H1 (cell line): ENCODE data around the gene MRFAP1.

ENCODE experiments used
- ASH2L ChIP-seq: fragments of 200-600, 300-600 bp; sonication (generic); IDR thresholded peaks from one replicate; pipeline ENCODE4 v1.7.1; 2017; ENCODE audit warnings: low read length
- CEBPB ChIP-seq: IDR thresholded peaks from 2 replicates; pipeline ENCODE4 v1.6.1; 2012; ENCODE audit warnings: low read depth, low read length
- CHD2 ChIP-seq: IDR thresholded peaks from 2 replicates; pipeline ENCODE4 v1.6.1; 2012; ENCODE audit warnings: low read length, improper control_type of control experiment
- CREB1 ChIP-seq: IDR thresholded peaks from 2 replicates; pipeline ENCODE4 v1.6.1; 2012; ENCODE audit warnings: inconsistent platforms
- CTBP2 ChIP-seq: IDR thresholded peaks from 2 replicates; pipeline ENCODE4 v1.7.0; 2011; ENCODE audit warnings: borderline replicate concordance, mild to moderate bottlenecking, moderate library complexity, mixed read lengths, low read length; ENCODE audit not compliant: insufficient read depth, insufficient read length
- CTCF ChIP-seq, 3 experiments: IDR thresholded peaks; 1 replicate in 2 of 3; 2 replicates in 1 of 3; pipeline versions ENCODE4 v1.5.1 to v1.6.1; 2011; ENCODE audit warnings: low read length in 3 of 3, mild to moderate bottlenecking in 3 of 3, inconsistent platforms in 2 of 3, low read depth in 1 of 3, moderate library complexity in 1 of 3; ENCODE audit not compliant: insufficient read depth in 1 of 3; ENCODE audit errors: control extremely low read depth in 1 of 3
- EZH2 ChIP-seq: fragments of 200-600 bp; sonication (generic); IDR thresholded peaks from 2 replicates; pipeline ENCODE4 v1.7.1; 2012; ENCODE audit warnings: low read depth, mild to moderate bottlenecking, moderate library complexity, low read length, inconsistent platforms; ENCODE audit not compliant: severe bottlenecking
- JUND ChIP-seq: IDR thresholded peaks from 2 replicates; pipeline ENCODE4 v1.6.1; 2011; ENCODE audit warnings: mild to moderate bottlenecking, improper control_type of control experiment, low read length
- MAX ChIP-seq: IDR thresholded peaks from 2 replicates; pipeline ENCODE4 v1.6.1; 2012; ENCODE audit warnings: inconsistent platforms
- POLR2AphosphoS5 ChIP-seq: IDR thresholded peaks from 2 replicates; pipeline ENCODE4 v1.6.1; 2011; ENCODE audit warnings: low read depth, low read length
- ZNF274 ChIP-seq: IDR thresholded peaks from 2 replicates; pipeline ENCODE4 v1.7.0; 2012; ENCODE audit warnings: low read length, borderline replicate concordance; ENCODE audit errors: extremely low read depth

GRCh38 chr4:6607368-6608055 lies 33.0 kb upstream of the MRFAP1 start:
- no peak for TF ChIP-seq CTCF (IDR thresholded peaks at IDR 0.05; ENCODE audit: control extremely low read depth in 1 of 3, insufficient read depth in 1 of 3, low read depth in 1 of 3, low read length in 3 of 3)
- TF ChIP-seq POLR2AphosphoS5: no peak
- TF ChIP-seq ZNF274: no peak
- TF ChIP-seq JUND: no peak
- TF ChIP-seq EZH2: no peak
- no peak for TF ChIP-seq CTBP2
- TF ChIP-seq CHD2: no peak
- TF ChIP-seq ASH2L: no peak
- no peak for TF ChIP-seq CREB1
- no peak for TF ChIP-seq MAX
- no peak for TF ChIP-seq CEBPB
